SHP77 (cell line): Measurements from ENCODE around the gene NEK7.
"Not testable (repeated sequence)": the region's sequence is repeated elsewhere in the genome, so short reads cannot be mapped to it uniquely, and the experiment has no call there.

Source experiments
- DNase-seq, 2 experiments: peaks; one replicate each; lab custom pipeline; 2025; lab: John Stamatoyannopoulos, UW

NEK7 gene

DNA sequence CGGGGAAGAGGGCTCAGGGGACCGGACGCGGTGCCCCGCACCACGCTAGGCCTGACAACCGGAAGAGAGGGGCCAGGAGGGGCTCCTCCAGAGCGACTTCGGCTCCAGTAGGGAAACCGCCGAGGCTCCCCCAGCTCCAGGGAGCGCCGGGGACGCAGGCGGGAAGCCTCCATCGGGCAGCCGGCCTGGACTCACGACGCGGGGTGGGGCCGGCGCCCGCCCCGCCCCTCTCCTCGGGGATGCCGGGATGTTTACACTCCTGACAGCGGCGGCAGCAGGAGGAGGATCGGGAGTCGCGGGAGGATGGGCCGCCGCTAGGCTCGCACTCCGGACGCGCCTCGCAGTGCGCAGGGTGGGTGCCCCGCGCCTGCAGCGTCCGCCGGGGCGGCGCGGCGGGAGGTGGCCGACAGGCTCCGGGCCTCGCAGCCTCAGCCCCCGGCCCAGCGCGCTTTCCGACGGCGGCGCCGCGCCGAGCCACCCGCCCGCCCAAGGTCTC is at the start of gene NEK7:
Gene NEK7, plus strand, starts transcription at position 254 of the 496 bp plus-strand sequence. CDS start 75,583 bp downstream, outside the sequence.
- peak; percentile 64 to 78 for DNase-seq

DNA sequence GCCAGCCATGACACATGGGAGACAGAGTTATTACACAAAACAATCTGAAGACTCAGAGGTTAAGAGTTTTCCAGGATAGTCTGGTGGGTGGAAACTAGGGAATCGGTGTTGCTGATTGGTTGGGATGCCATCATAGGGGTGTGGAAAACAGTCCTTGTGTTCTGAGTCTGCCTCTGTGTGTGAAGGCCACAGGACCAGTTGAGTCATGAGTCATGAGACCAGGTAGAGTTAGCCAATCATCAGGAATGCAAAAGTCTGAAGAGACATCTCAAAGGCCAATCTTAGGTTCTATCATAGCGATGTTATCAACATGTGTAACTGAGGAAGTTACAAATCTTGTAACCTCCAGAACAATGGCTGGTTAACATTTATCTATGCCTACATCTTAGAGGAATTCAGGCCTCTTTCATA is 49.7 kb upstream of the NEK7 start:
- DNase-seq, result no peak

DNA sequence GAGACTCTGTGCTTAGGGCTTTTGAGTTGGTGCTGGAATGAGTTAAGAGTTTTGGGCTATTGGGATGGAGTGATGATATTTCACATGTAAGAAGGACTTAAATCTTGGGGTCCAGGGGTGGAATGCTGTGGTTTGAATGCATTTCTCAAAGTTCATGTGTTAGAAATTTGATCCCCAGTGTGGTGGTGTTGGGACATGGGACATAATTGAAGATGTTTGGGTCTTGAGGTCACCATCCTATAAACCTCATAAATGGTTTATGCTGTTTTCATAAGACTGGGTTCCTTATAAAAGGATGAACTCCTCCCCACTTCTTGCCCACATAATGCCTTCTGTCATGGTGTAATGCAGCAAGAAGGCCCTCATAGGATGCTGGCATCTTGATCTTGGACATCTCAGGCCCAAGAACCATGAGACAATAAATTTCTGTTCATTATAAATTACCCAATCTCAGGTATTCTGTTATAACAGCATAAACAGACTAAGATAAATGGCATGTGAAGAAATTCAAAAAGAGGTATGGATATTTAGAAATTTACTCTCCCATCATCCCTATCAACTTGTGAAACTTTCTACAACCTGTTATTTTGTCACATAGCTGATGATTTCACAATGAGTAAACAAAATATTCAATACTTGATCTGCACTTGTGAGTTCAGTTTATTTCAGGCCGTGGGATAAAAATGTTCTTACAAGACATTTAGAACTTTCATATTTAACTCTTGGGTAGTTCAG is 48.0 kb upstream of the NEK7 start:
- DNase-seq, result no peak

DNA sequence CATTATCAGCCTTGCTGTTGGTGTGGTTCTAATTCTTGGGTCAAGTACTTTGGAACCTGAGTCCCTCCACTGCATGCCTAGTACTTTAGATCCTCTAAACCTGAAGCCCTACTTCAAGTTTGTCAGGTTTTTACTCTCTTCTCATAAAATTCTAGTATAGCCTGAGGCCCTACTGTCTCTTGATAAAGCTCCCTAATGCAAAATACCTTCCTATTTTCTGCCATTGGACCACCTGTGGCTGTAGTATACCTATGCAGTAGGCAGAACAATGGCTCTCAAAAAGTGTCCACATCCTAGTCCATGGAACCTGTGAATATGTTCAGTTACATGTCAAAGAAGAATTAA is 47.5 kb upstream of the NEK7 start:
- no peak for DNase-seq

DNA sequence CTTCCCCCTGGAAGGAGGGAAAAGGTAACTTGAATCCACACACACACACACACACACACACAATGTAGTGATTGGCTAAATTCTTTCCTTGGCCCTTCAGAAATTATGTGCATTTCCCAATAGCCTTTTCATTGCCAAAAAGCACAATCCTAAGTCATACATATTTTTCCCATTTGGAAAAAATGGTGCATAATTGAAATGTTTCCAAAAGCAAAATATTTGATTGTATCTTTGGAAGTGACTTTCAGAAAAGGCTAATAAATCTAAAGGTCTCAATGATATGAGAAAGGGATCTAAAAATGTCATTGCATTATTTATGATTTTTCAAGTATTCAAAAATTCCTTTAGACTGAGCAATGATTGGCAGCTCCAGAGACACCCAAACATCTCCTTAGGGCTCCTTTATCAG is 43.5 kb upstream of the NEK7 start:
- no peak for DNase-seq

DNA sequence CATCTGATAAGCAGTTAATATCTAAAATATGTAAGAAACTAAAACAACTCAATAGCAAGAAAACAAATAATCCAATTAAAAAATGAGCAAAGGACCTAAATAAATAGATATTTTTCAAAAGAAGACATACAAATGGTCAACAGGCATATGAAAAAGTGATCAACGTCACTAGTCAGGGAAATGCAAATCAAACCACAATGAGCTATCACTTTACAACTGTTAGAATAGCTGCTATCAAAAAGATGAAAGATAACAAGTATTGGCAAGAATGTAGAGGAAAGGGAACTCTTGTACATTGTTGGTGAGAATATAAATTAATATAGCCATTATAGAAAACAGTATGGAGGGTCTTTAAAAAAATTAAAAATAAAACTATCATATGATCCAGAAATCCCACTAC is 40.7 kb upstream of the NEK7 start:
- DNase-seq, result no peak

DNA sequence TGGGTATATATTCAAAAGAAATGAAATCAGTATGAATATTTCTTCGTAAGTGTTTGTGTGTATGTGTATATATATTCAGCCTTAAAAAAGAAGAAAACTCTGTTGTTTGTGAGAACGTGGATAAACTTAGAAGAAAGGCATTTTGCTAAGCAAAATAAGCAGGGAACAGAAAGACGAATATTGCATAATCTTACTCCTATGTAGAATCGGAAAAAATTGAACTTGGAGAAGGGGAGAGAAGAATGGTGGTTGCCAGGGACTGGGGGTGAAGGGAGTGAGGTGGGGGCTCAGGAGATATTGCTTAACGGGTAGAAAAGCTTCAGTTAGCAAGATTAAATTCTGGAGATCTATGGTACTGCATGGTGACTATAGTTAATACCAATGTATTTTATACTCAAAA is 40.3 kb upstream of the NEK7 start:
- DNase-seq, result no peak

DNA sequence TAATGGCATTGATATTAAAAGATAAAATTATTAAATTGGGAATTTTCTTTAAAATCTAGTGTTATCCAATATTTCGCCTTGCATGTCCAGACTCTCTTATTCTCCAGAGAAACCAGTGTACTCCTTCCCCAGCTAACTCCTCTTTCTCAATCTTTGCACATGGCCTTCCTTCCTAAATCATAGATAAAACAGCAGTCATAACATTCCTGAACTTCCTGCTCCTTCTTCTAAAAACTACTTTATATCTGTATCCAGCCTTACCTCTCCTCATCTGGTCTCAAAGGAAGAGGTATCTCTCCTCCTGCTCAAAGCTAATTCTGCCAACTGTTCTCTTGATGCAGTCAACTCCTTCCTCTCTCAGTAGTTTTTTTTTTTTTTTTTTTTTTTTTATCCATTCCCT is 39.5 kb upstream of the NEK7 start:
- DNase-seq, result no peak

DNA sequence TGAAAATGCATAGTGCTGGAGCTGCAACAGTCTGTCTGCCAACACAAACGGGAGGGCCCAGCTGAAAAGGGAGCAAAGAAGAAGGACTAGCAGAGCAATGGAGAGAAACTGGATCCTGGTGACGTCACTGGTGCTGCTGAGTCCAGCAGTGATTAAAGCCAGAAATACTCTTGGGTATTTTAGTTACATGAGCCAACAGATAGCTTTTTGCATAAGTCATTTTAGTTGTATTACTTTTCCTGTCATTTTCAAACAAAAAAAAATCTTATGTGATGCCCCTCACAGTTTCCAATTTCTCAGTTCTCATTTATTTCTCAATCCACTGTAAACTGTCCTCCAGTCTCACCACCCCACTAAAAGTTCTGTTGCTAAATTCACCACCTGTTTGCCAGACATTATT is 38.7 kb upstream of the NEK7 start:
- no peak for DNase-seq

DNA sequence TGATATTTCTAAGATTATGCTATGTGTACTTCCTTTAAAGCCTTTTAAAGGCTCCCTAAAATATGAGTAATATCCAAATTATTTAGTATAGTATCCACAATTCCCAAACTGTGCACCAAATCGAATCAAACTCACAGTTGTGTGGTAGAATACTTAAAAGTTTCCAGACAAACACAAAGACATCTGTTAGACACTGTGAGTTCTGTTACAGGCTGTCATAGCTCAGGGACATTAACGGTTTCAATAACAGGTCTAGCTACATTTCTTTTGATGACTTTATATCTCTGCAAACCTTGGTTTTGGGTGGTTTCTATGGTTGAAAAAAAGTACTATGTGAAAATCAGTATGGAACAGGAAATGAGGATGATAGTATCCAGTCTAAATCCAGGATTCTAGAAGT is 36.9 kb upstream of the NEK7 start:
- DNase-seq, result no peak

DNA sequence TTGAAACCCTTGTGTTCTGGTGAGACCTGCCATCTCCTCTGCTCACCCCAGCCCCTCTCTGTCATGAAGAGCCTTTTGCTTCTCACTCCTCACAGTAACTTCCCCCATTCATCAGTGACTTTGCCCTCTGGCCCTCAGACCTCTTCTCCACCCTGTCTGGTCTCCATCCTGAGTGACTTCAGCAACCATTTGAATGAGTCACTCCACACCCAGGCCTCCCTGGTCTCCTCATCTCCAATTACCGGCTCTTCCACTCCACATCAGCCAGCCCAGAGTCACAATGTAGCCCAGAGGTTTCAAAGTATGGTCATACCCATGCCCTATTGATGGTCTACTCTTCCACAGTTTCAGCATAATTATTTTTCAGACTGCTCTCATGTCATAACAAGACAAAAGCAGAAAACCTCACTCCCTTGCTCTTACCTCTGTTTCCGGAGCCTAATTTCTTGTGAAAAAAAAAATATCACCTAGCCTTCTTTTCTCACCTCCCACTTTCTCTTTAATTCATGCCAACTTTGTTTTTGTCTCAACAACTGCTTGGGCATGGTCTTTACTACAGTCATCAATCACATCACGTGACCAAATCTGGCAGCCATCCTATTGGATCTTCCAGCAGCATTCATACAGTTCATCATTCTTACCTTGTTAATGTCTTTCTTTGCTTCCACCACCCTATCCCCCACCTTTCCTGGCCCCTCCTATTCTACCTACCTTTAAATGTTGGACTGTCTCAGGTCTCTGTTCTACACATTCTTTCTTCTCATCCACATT is 35.6 kb upstream of the NEK7 start:
- no peak for DNase-seq

DNA sequence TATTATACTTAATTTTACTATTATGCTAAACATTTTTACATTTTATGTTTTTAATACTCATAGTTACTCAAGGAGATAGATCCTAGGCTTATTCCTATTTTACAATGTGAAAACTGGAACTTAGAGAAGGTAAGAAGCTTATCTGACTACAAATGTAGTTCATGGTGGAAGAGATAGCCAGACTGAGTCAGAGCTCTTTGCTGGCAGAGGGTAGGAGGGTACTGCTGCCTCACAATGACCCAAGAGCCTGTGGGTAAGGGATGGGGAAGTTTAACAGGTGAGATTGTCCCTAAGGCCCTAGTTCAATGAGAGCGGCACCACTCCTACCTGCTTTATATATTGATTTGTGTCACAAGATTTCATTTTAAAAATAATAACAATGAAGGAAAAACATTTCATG is 34.1 kb upstream of the NEK7 start:
- no peak for DNase-seq

DNA sequence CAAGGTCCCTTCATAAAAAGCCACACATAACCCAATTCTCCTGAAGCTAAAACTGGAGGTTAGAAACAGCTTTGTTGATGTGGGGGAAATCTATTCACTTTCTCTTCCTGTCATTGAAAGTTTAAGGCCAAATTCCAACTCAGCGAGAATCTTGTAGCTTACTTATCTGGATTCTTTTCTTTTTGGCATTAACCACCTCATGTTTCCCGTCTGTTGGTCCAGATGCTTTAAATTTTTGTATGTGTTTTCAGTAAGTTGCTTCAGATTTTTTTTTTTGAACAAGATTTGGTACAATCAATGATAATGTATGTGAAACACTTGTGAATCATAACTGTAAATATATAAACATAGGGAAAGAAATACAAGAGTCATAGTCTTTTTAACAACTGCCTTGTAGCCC is 33.7 kb upstream of the NEK7 start:
- no peak for DNase-seq

DNA sequence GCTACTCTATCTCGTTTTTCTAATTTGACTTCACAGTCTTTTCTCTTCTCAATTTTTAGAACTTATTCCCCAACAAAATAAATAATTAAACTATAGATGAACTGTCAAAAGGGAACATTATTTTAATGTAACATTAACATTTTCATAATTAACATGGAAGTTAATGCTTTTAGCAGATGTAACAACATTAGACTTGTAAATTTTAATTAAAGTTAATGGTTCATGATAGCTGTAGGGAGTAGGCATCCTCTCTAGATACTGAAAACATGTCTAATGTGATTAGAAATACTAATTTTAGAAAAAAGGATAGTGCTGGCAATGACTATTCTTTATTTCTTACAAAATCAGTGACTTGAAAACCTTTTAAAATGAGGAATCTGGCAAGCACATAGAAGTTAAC is 32.1 kb upstream of the NEK7 start:
- DNase-seq, result no peak

DNA sequence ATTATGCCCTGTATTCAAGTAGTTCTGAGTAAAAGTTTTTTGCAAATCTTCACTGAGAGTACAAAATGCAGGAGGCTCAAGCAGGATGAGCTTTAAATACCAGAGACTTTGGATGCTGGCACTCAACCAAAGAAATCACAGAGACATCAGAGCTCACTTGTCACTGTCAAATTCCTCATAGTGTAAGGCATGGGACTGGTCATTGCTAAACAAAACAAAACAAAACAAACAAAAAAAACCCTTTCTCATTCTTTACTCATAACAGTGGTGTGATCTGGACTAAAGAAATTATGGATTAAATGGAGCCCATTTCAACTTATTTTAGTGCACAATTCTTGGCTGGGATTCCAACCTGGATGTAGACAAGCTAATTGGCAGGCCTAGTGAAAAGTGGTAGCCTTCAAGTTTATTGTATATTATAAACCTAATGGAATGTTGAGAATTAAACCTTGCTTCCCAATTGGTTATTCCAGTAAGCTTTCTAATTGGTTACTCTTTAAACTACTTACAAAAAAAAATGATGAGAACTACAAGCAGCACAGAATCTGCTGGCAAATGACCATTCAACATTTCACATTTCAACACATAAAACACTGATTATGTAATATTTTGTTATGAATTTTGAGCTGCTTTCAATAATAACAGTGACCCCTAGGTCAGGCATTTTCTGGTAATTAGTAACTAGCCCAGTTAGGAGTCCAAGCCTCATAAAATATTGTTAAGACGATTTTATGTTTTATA is 30.6 kb upstream of the NEK7 start:
- DNase-seq, result no peak

DNA sequence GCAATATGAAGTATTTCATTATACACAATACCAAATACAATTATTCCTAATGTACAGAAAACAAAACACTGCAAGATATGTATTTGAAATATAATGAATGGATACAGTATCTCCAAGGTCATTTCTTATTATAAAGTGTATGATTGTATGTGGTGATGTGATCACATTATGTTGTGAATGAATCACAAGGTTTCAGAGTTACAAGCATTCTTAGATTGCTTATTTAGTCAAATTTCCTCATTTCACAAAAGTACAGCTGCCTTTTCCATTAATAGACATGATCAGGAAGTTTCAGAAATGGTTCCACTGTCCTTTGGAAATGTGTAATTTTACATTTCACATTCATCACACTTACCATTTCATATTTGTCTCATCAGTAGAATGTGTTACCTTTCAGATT is 28.3 kb upstream of the NEK7 start:
- no peak for DNase-seq

DNA sequence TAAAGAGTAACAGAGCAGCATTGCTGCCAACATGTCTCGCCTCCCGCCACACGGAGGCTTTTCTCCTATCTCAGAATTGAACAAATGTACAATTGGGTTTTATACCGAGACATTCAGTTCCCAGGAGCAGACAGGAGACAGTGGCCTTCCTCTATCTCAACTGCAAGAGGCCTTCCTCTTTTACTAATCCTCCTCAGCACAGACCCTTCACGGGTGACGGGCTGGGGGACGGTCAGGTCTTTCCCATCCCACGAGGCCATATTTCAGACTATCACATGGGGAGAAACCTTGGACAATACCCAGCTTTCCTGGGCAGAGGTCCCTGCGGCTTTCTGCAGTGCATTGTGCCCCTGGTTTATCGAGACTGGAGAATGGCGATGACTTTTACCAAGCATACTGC is 26.7 kb upstream of the NEK7 start:
- not testable (repeated sequence) for DNase-seq

DNA sequence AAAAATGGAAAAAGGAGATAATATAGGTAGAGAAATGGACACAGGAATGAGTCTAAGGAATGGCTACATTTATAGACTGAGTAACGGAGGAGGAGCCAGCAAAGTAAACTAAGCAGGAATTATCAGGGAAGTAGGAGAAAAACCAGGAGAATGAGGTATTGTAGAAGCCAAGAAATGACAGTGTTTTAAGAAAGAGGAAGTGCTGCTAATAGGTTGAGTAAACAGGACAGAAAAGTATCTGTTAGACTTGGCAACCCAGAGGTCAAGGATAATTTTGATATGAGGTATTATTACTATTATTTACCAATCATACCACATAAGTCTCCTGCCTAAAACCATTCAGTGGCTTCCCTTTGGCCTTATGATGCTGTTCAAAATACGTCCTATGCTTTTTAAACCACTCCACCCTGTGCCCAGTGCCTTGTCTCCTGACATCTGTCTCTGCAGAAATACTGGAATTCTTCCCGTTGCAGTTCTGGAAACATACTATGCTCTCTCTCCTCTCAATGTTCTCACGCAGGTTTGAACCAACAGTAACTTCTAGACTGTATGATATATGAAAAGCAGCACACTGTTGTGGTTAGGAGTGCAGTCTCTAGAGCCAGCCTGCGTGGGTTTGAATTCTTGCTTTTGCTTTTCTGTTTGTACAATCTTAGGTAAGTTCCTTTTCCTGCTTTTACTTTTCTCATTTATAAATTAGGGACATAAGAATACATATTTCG is 24.6 kb upstream of the NEK7 start:
- no peak for DNase-seq

DNA sequence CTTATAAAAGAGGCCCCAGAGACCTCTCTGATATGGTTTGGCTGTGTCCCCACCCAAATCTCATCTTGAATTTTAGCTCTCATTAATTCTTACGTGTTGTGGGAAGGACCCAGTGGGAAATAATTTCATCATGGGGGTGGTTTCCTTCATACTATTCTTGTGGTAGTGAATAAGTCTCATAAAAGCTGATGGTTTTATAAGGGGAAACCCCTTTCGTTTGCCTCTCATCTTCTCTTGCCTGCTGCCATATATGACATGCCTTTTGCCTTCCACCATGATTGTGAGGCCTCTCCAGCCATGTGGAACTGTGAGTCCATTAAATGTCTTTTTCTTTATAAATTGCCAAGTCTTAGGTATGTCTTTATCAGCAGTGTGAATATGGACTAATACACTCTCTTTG is 22.5 kb upstream of the NEK7 start:
- no peak for DNase-seq

DNA sequence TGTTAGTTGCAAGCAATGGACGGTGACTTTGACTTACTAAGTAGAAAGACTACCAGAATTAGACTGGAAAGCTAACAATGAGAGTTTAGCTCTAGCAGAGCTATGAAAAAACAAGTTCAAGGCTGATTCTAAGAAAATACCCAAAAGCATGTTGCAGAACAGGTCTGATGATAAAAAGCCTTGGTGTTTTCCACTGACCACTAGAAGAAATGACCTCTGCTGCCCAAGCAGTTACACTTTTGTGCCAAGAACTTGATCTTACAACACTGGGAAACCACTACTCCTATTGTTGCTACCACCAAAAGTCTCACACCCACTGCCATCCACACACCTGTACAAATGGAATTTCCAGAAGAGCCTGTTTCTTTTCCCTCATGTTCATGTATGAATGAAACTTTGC is 21.4 kb upstream of the NEK7 start:
- DNase-seq, result no peak

DNA sequence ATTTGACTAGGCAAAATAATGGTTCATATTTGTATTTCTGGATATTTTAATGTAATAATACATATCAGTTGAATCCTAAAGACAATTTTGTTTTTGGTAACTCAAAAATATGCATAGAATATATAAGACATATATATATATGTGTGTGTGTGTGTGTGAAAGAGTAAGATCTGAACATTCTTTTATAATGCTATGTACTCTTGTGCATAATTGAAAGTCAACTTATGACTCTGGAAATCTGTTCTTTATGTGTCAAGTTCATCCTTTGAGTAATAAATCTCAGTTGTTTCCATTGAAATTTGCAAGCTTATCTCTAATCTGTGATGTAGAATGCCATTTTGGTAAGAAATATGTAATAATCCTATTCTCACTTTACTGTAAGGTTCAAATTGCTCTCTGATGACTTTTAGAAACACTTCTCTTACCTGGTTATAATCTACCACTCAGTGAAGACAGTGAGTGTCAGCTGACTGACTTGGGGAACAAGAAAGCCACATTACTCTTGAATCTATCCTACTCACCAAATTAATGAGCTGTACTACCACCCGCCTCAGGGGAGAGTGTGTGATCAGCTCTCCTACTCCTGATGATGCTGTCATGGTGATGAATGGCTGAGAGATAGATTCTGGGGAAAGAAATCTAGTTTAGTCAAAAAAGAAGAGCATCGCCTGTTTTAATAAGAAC is 15.0 kb upstream of the NEK7 start:
- DNase-seq, result no peak

DNA sequence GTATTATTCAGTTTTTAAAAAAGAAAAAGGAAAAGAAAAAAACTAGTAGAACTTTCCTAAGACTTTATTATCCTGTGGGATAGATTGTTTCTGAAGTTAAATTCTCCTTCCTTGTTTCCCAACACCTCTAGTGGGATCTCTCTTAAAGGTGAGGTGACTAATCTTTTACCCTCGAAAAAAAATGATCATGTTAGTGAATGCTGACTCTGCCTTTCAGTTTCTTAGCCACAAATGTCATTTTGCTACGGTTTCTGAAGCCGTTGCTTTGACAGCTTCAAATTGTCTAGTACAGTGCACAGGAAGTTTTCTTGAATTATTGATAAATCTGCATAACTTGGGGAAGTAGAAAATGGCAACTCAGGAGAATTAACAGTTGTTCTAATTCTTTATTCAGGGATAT is 13.0 kb upstream of the NEK7 start:
- DNase-seq, result no peak
